ENCODE results near the gene CEP135.
"Not testable (repeated sequence)": the region's sequence is repeated elsewhere in the genome, so short reads cannot be mapped to it uniquely, and the experiment has no call there.

CEP135 gene

GRCh38 chr4:55948726-55949481, at the start of gene CEP135:
CEP135 (plus strand) TSS chr4:55948945; CDS start chr4:55952131, 3,186 bp downstream.
- peak; percentile 82 to 85 for DNase-seq (ENCODE audit: low read depth in 1 of 2, low spot score in 1 of 2)

GRCh38 chr4:55902677-55903076, 46.1 kb upstream of the CEP135 start:
- no peak for DNase-seq (ENCODE audit: low read depth in 1 of 2, low spot score in 1 of 2)

- DNase-seq (ENCODE audit: low read depth in 1 of 2, low spot score in 1 of 2) = no peak
These were observed 45.2 kb upstream of the CEP135 start for GRCh38 chr4:55903577-55903976.

- DNase-seq (ENCODE audit: low read depth in 1 of 2, low spot score in 1 of 2) = no peak
These were observed 44.2 kb upstream of the CEP135 start for GRCh38 chr4:55904576-55904975.

- DNase-seq (ENCODE audit: low read depth in 1 of 2, low spot score in 1 of 2) = no peak
These were observed 42.4 kb upstream of the CEP135 start for GRCh38 chr4:55906323-55906722.

- peak in 1 of 2 donors; percentile 21 for DNase-seq (ENCODE audit: low read depth in 1 of 2, low spot score in 1 of 2)
These were observed 41.8 kb upstream of the CEP135 start for GRCh38 chr4:55906989-55907388.

- DNase-seq (ENCODE audit: low read depth in 1 of 2, low spot score in 1 of 2) = no peak
These were observed 41.3 kb upstream of the CEP135 start for GRCh38 chr4:55907469-55907868.

- no peak for DNase-seq (ENCODE audit: low read depth in 1 of 2, low spot score in 1 of 2)
These were observed 38.6 kb upstream of the CEP135 start for GRCh38 chr4:55910140-55910539.

GRCh38 chr4:55912249-55912648, 36.5 kb upstream of the CEP135 start:
- no peak for DNase-seq (ENCODE audit: low read depth in 1 of 2, low spot score in 1 of 2)

GRCh38 chr4:55920571-55920970, 28.2 kb upstream of the CEP135 start:
- no peak for DNase-seq (ENCODE audit: low read depth in 1 of 2, low spot score in 1 of 2)

GRCh38 chr4:55921093-55921492, 27.7 kb upstream of the CEP135 start:
- no peak for DNase-seq (ENCODE audit: low read depth in 1 of 2, low spot score in 1 of 2)

GRCh38 chr4:55925241-55925640, 23.5 kb upstream of the CEP135 start:
- DNase-seq (ENCODE audit: low read depth in 1 of 2, low spot score in 1 of 2) = no peak

- no peak for DNase-seq (ENCODE audit: low read depth in 1 of 2, low spot score in 1 of 2)
These were observed 22.1 kb upstream of the CEP135 start for GRCh38 chr4:55926610-55927009.

GRCh38 chr4:55927803-55928437, 20.8 kb upstream of the CEP135 start:
- no peak for DNase-seq (ENCODE audit: low read depth in 1 of 2, low spot score in 1 of 2)

GRCh38 chr4:55928846-55929245, 19.9 kb upstream of the CEP135 start:
- no peak for DNase-seq (ENCODE audit: low read depth in 1 of 2, low spot score in 1 of 2)

GRCh38 chr4:55931043-55931442, 17.7 kb upstream of the CEP135 start:
- no peak for DNase-seq (ENCODE audit: low read depth in 1 of 2, low spot score in 1 of 2)

GRCh38 chr4:55931833-55932232, 16.9 kb upstream of the CEP135 start:
- no peak for DNase-seq (ENCODE audit: low read depth in 1 of 2, low spot score in 1 of 2)

- no peak for DNase-seq (ENCODE audit: low read depth in 1 of 2, low spot score in 1 of 2)
These were observed 16.2 kb upstream of the CEP135 start for GRCh38 chr4:55932511-55932910.

GRCh38 chr4:55933611-55934010, 15.1 kb upstream of the CEP135 start:
- no peak for DNase-seq (ENCODE audit: low read depth in 1 of 2, low spot score in 1 of 2)

GRCh38 chr4:55935907-55936306, 12.8 kb upstream of the CEP135 start:
- not testable (repeated sequence) for DNase-seq (ENCODE audit: low read depth in 1 of 2, low spot score in 1 of 2)

GRCh38 chr4:55938481-55938880, 10.3 kb upstream of the CEP135 start:
- no peak for DNase-seq (ENCODE audit: low read depth in 1 of 2, low spot score in 1 of 2)

GRCh38 chr4:55939421-55939820, 9.3 kb upstream of the CEP135 start:
- no peak for DNase-seq (ENCODE audit: low read depth in 1 of 2, low spot score in 1 of 2)

Measured in activated CD4-positive, alpha-beta T cell treated with anti-CD3 and anti-CD28 coated beads, Interleukin-2, amount 50 U/mL, for 24 hours (primary cell).